Left renal cortex interstitium (tissue), 4 donors: ENCODE results near the gene HIF1AN. TPM values are rescaled to one million over a fixed set of nuclear protein-coding genes. Genes with fewer than 3 reads are reported as not detected.

Experiments used
- polyA plus RNA-seq, 4 donors: library from polyadenylated mRNA; unstranded; fragments of 120-200 nt; gene quantifications; one replicate each; pipeline ENCODE4 v1.2.1, GENCODE V29; 2013; ENCODE audit not compliant: insufficient read length in 4 of 4

The HIF1AN gene
- polyA plus RNA-seq, 4 donors, result 35.8 to 48.4 (median 42.5) TPM

Other genes with a start within 250 kb of the HIF1AN start
- 10 to 100 TPM; 31.9 to 41.5 (median 38.0) TPM for gene BLOC1S2, start 249.3 kb upstream of the HIF1AN start, polyA plus RNA-seq
- under 1 TPM in 3 of 4 donors, not detected in 1; 0.10 to 0.71 (median 0.44) TPM for gene PKD2L1, start 205.7 kb upstream of the HIF1AN start, polyA plus RNA-seq
- gene SCD, start 188.7 kb upstream of the HIF1AN start, polyA plus RNA-seq, result 10 to 100 TPM; 32.2 to 54.7 (median 44.1) TPM
- gene WNT8B, start 72.9 kb upstream of the HIF1AN start, polyA plus RNA-seq, result 1 to 10 TPM in 2 of 4 donors, under 1 TPM in 2; 0.69 to 1.0 (median 1.00) TPM
- gene SEC31B, start 16.1 kb upstream of the HIF1AN start, polyA plus RNA-seq, result 10 to 100 TPM; 10.1 to 30.5 (median 19.6) TPM
- gene NDUFB8, start 6.1 kb upstream of the HIF1AN start, polyA plus RNA-seq, result 100 to 1,000 TPM; 161 to 216 (median 195) TPM
- gene PAX2, start 209.6 kb downstream of the HIF1AN start, polyA plus RNA-seq, result 100 to 1,000 TPM; 116 to 262 (median 178) TPM